HEK293 (cell line): ENCODE results near the gene RAB36.

ENCODE experiments used
- CTCF ChIA-PET: fragments of 350-600 bp; formaldehyde crosslinking; extraction: SDS; loops from one replicate; lab custom pipeline; 2021; ENCODE audit warnings: antibody characterized with exemption; lab: Yijun Ruan, JAX
- POLR2A ChIA-PET: fragments of 300-600 bp; formaldehyde crosslinking; extraction: SDS; loops from one replicate; lab custom pipeline; 2020; ENCODE audit warnings: antibody characterized with exemption, inconsistent platforms; lab: Yijun Ruan, JAX
- H3K27ac ChIP-seq: fragments of 200-500 bp; sonication (Bioruptor generic); 2 replicates; pipeline ENCODE4 v1.5.1; 2014; ENCODE audit warnings: low read depth, low read length, control low read depth, inconsistent platforms; ENCODE audit errors: extremely low read depth
- H3K36me3 ChIP-seq, 2 experiments: fragments of 200-500 bp in 1 of 2; sonication (Bioruptor generic) in 1 of 2; 1 replicate in 1 of 2; 2 replicates in 1 of 2; pipeline ENCODE4 v1.5.1; 2014 to 2017; ENCODE audit warnings: inconsistent platforms in 2 of 2, low read length in 2 of 2; ENCODE audit not compliant: control insufficient read depth in 2 of 2, insufficient read depth in 1 of 2
- H3K4me1 ChIP-seq: fragments of 200-500 bp; sonication (Bioruptor generic); 2 replicates; pipeline ENCODE4 v1.5.1; 2014; ENCODE audit warnings: mild to moderate bottlenecking, low read length, inconsistent platforms; ENCODE audit not compliant: control insufficient read depth, insufficient read depth
- H3K4me3 ChIP-seq: 2 replicates; pipeline ENCODE4 v1.5.1; 2011; ENCODE audit warnings: low read depth, mild to moderate bottlenecking, control low read depth, low read length, moderate library complexity
- H3K9me3 ChIP-seq: fragments of 200-500 bp; sonication (Bioruptor generic); 2 replicates; pipeline ENCODE4 v1.5.1; 2014; ENCODE audit warnings: low read depth, low read length, inconsistent platforms; ENCODE audit not compliant: control insufficient read depth, insufficient read depth
- GLI2 ChIP-seq: fragments of 450-650 bp; formaldehyde crosslinking; IDR thresholded peaks from 2 replicates; pipeline ENCODE4; 2017; ENCODE audit warnings: missing biosample characterization, missing genetic modification characterization, low read depth, borderline replicate concordance
- GLI4 ChIP-seq: fragments of 450-650 bp; formaldehyde crosslinking; IDR thresholded peaks from 2 replicates; pipeline ENCODE4 v1.5.1; 2016; ENCODE audit warnings: missing biosample characterization, missing genetic modification characterization
- GLIS1 ChIP-seq: fragments of 450-650 bp; formaldehyde crosslinking; IDR thresholded peaks from 2 replicates; pipeline ENCODE4 v1.5.1; 2016; ENCODE audit warnings: missing biosample characterization, missing genetic modification characterization
- GLIS2 ChIP-seq: fragments of 450-650 bp; formaldehyde crosslinking; IDR thresholded peaks from 2 replicates; pipeline ENCODE4 v1.5.1; 2016; ENCODE audit warnings: missing biosample characterization, missing genetic modification characterization
- OVOL3 ChIP-seq: fragments of 450-650 bp; formaldehyde crosslinking; IDR thresholded peaks from 2 replicates; pipeline ENCODE4 v1.5.1; 2016; ENCODE audit warnings: missing biosample characterization, missing genetic modification characterization
- SP2 ChIP-seq: fragments of 450-650 bp; formaldehyde crosslinking; IDR thresholded peaks from 2 replicates; pipeline ENCODE4 v1.5.1; 2016; ENCODE audit warnings: missing biosample characterization, missing genetic modification characterization
- WT1 ChIP-seq: fragments of 450-650 bp; formaldehyde crosslinking; IDR thresholded peaks from 2 replicates; pipeline ENCODE4 v1.5.1; 2016; ENCODE audit warnings: missing biosample characterization, missing genetic modification characterization
- ZBTB17 ChIP-seq: fragments of 450-650 bp; formaldehyde crosslinking; IDR thresholded peaks from 2 replicates; pipeline ENCODE4 v1.5.1; 2016; ENCODE audit warnings: missing biosample characterization, missing genetic modification characterization
- ZBTB20 ChIP-seq: fragments of 450-650 bp; formaldehyde crosslinking; IDR thresholded peaks from 2 replicates; pipeline ENCODE4 v1.5.1; 2016; ENCODE audit warnings: missing biosample characterization, missing genetic modification characterization
- ZFHX2 ChIP-seq: fragments of 450-650 bp; formaldehyde crosslinking; conservative IDR thresholded peaks from 2 replicates; pipeline ENCODE4 v1.5.1; 2016; ENCODE audit warnings: missing biosample characterization, missing genetic modification characterization
- ZIC2 ChIP-seq: fragments of 450-650 bp; formaldehyde crosslinking; IDR thresholded peaks from 2 replicates; pipeline ENCODE4 v1.5.1; 2016; ENCODE audit warnings: missing biosample characterization, missing genetic modification characterization
- ZNF18 ChIP-seq: fragments of 450-650 bp; formaldehyde crosslinking; IDR thresholded peaks from 2 replicates; pipeline ENCODE4 v1.5.1; 2016; ENCODE audit warnings: missing biosample characterization, missing genetic modification characterization
- ZNF449 ChIP-seq: fragments of 450-650 bp; formaldehyde crosslinking; IDR thresholded peaks from 2 replicates; pipeline ENCODE4 v1.5.1; 2017; ENCODE audit warnings: missing biosample characterization, mild to moderate bottlenecking, missing genetic modification characterization, moderate library complexity
- ZNF639 ChIP-seq: fragments of 450-650 bp; formaldehyde crosslinking; IDR thresholded peaks from 2 replicates; pipeline ENCODE4 v1.5.1; 2016; ENCODE audit warnings: missing biosample characterization, missing genetic modification characterization
- ZNF677 ChIP-seq: fragments of 450-650 bp; IDR thresholded peaks from 2 replicates; pipeline ENCODE4 v1.5.0; 2018; ENCODE audit warnings: missing biosample characterization, mild to moderate bottlenecking, missing genetic modification characterization, moderate library complexity
- TF ChIP-seq, protein P1 (sequence below): fragments of 450-650 bp; formaldehyde crosslinking; IDR thresholded peaks from 2 replicates; pipeline ENCODE4 v1.5.1; 2016; ENCODE audit warnings: missing biosample characterization, missing genetic modification characterization

The RAB36 gene

GRCh38 chr22:23178512-23179254 lies 33.4 kb downstream of the RAB36 start (continued):
- TF ChIP-seq ZNF18 (tag by site-specific recombination) (no peak), ZNF639 (tag by site-specific recombination) (no peak)

DNA sequence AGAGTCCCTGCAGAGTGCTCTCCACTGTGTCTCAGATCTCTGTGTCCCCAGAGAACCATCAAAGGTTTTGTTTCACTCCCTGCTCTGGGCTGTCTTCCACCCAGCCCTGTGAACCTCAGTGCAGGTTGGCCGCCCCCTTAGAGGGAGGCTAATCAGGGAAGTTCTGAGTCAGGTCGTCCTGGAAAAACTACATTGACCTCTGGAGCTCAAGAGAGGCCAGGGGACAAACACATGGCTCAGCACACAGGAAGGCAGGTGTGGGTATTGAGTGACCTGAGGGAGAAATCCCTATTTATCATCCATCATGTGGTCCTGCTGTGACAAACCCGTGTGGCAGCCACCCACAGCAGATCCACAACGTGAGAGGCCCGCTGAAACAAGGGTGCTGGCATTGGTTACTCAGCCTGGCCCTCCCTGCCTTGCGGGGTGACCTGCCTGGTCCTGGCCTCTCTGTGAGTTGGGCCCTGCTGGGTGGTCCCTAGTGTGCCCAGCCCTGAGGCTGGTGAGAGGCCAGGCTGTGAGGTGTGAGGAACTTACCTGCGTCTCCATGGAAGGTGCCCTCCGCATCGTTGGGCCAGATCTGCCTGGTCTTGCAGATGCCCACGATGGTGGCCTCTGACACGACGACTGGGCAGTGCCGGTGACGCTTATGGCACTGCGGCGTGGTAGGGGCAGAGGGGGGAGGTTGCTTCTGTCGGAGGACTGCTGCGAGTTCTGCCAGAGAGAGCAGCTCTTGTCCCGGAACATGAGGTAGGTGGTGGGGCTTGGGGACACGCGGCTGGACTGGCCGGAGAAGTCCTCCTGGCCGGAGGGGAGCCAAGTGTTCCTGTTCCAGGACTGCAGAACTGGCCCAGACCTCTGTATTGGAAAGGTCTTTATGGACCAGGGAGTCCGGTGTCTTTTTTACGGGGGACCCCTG lies 34.4 kb downstream of the RAB36 start:
- H3K36me3 ChIP-seq: peaks cover 0 to 18% of the 10 kb centered on the region in 2 experiments; a peak in 1 of 3 replicates
- CTCF ChIA-PET: interaction anchor here (1.1 to 11.5 kb wide), 9 partner anchors 9 to 206 kb away, joined by 3 to 207 read pairs (median 4); no protein-coding TSS in a partner anchor
- no peaks in the 10 kb centered on the region for H3K9me3 ChIP-seq
- H3K4me3 ChIP-seq: peak overlapping the region; percentile 66
- H3K4me1 ChIP-seq: no peaks in the 10 kb centered on the region
- POLR2A ChIA-PET: interaction anchor here (0.6 to 2.0 kb wide), 3 partner anchors 14 to 1376 kb away, joined by 5 to 11 read pairs (median 6); partner anchors contain the start of gene GUCD1
- no peak for TF ChIP-seq GLI2 (tag by site-specific recombination)
- TF ChIP-seq OVOL3 (tag by site-specific recombination): no peak
- TF ChIP-seq ZNF677 (tag by site-specific recombination): no peak
- TF ChIP-seq SP2 (tag by site-specific recombination): peak; percentile 21
- 0 out of 2 replicates have a peak, but pooled peaks have one; percentile 5 for TF ChIP-seq ZBTB17 (tag by site-specific recombination)
- TF ChIP-seq ZFHX2: 0 out of 2 replicates have a peak, but pooled peaks have one; percentile 18
- no peak for TF ChIP-seq WT1 (tag by site-specific recombination)
- peak; percentile 45; the same call in 1 of the 2 replicates for TF ChIP-seq ZIC2 (tag by site-specific recombination)
- 0 out of 2 replicates have a peak, but pooled peaks have one; percentile 50 for TF ChIP-seq ZBTB20
- peak; percentile 77 for TF ChIP-seq GLIS1 (tag by site-specific recombination)
- peak; percentile 22; the same call in 1 of the 2 replicates for TF ChIP-seq GLIS2 (tag by site-specific recombination)
- TF ChIP-seq ZNF449 (tag by site-specific recombination): peak; percentile 74
- TF ChIP-seq, protein P1, sequence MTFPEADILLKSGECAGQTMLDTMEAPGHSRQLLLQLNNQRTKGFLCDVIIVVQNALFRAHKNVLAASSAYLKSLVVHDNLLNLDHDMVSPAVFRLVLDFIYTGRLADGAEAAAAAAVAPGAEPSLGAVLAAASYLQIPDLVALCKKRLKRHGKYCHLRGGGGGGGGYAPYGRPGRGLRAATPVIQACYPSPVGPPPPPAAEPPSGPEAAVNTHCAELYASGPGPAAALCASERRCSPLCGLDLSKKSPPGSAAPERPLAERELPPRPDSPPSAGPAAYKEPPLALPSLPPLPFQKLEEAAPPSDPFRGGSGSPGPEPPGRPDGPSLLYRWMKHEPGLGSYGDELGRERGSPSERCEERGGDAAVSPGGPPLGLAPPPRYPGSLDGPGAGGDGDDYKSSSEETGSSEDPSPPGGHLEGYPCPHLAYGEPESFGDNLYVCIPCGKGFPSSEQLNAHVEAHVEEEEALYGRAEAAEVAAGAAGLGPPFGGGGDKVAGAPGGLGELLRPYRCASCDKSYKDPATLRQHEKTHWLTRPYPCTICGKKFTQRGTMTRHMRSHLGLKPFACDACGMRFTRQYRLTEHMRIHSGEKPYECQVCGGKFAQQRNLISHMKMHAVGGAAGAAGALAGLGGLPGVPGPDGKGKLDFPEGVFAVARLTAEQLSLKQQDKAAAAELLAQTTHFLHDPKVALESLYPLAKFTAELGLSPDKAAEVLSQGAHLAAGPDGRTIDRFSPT: peak; percentile 65
- no peak for TF ChIP-seq GLI4
- no peak overlapping the region for H3K27ac ChIP-seq
